HG03342 (cell line): ENCODE measurements around the gene DQX1.

Experiments
- ATAC-seq: cut with Tn5 transposase; IDR thresholded peaks from one replicate; pipeline ENCODE4 v1.9.1; 2021; ENCODE audit warnings: mild to moderate bottlenecking, moderate library complexity; ENCODE audit not compliant: unreplicated experiment

DQX1 gene

GRCh38 chr2:74512744-74513604 lies 13.1 kb downstream of the DQX1 start:
- ATAC-seq = no peak

GRCh38 chr2:74511104-74511989 lies 14.7 kb downstream of the DQX1 start:
- ATAC-seq = no peak

- ATAC-seq = no peak
Measured at GRCh38 chr2:74510272-74510671, 15.8 kb downstream of the DQX1 start.

GRCh38 chr2:74507926-74508520 lies 18.0 kb downstream of the DQX1 start:
- ATAC-seq = peak; percentile 1

- peak; percentile 88 for ATAC-seq
Measured at GRCh38 chr2:74507145-74507925, 18.7 kb downstream of the DQX1 start, which contains the start of gene PCGF1. Gene PCGF1, minus strand, starts transcription at chr2:74507695. Its CDS starts 27 bp downstream, at chr2:74507668.

GRCh38 chr2:74505448-74506246 lies 20.4 kb downstream of the DQX1 start:
- no peak for ATAC-seq

- ATAC-seq = no peak
Measured at GRCh38 chr2:74504591-74504990, 21.4 kb downstream of the DQX1 start.

GRCh38 chr2:74503506-74504475 lies 22.2 kb downstream of the DQX1 start:
- no peak for ATAC-seq

GRCh38 chr2:74502720-74503505 lies 23.1 kb downstream of the DQX1 start:
- peak; percentile 30 for ATAC-seq

- ATAC-seq = no peak
Measured at GRCh38 chr2:74502147-74502719, 23.8 kb downstream of the DQX1 start.

- ATAC-seq = no peak
Measured at GRCh38 chr2:74501335-74502071, 24.5 kb downstream of the DQX1 start.

GRCh38 chr2:74500578-74500946 lies 25.5 kb downstream of the DQX1 start:
- no peak for ATAC-seq

GRCh38 chr2:74499940-74500577 lies 26.0 kb downstream of the DQX1 start:
- no peak for ATAC-seq

GRCh38 chr2:74499267-74499939 lies 26.6 kb downstream of the DQX1 start, which contains the start of gene LBX2:
Gene LBX2, minus strand, starts transcription at chr2:74499603. Its CDS starts 66 bp downstream, at chr2:74499537.
- no peak for ATAC-seq

GRCh38 chr2:74498500-74499266 lies 27.3 kb downstream of the DQX1 start:
- ATAC-seq = no peak
